GM12878 (cell line): ENCODE results near the gene EDA2R. TPM values are rescaled to one million over a fixed set of nuclear protein-coding genes. Genes with fewer than 3 reads are reported as not detected.

Experiments used
- ATAC-seq: fragments of 200-7000 bp; cut with Tn5 transposase; 3 replicates; pipeline ENCODE4 v1.9.1; 2020; ENCODE audit warnings: mild to moderate bottlenecking, moderate library complexity
- BruUV-seq: library from RNA; stranded (reverse); fragments of 400-500 nt; replicated peaks from 2 replicates; lab custom pipeline; 2021; lab: Mats Ljungman, UMichigan
- CTCF ChIA-PET: fragments of 300-600 bp; sonication (Branson Sonifier 250); formaldehyde crosslinking; extraction: SDS; loops from one replicate; lab custom pipeline; 2021; ENCODE audit warnings: inconsistent platforms; lab: Yijun Ruan, JAX
- POLR2A ChIA-PET: fragments of 350-600 bp; formaldehyde crosslinking; extraction: SDS; loops from one replicate; lab custom pipeline; 2021; ENCODE audit warnings: inconsistent platforms; lab: Charles Lee
- RAD21 ChIA-PET: fragments of 300-600 bp; sonication (Branson Sonifier 250); formaldehyde crosslinking; loops from one replicate; lab custom pipeline; 2023; ENCODE audit warnings: antibody characterized with exemption; ENCODE audit not compliant: unreplicated experiment; lab: Charles Lee
- SMC1A ChIA-PET: fragments of 300-600 bp; sonication (Branson Sonifier 250); formaldehyde crosslinking; loops from one replicate; lab custom pipeline; 2023; ENCODE audit not compliant: unreplicated experiment, uncharacterized antibody; lab: Charles Lee
- DNase-seq: peaks from one replicate; pipeline ENCODE4 v3.0.0-alpha.2; 2011; ENCODE audit warnings: low read depth, low spot score
- FAIRE-seq: peaks from 3 replicates; lab custom pipeline; 2011; peaks lifted over from hg19 to GRCh38; lab: Jason Lieb, UNC
- H2AFZ ChIP-seq: 2 replicates; pipeline ENCODE4 v1.6.0; 2011; ENCODE audit warnings: low read depth, low read length, control low read depth; ENCODE audit not compliant: control insufficient read depth
- H3K27ac ChIP-seq: 2 replicates; pipeline ENCODE4 v1.5.1; 2011; ENCODE audit warnings: control low read depth; ENCODE audit not compliant: control insufficient read depth, insufficient read depth
- H3K27me3 ChIP-seq, 2 experiments: replicated peaks in 1 of 2; 2 replicates each; pipeline versions ENCODE4 v1.6.0 to v1.6.1; 2011; ENCODE audit warnings: low read length in 1 of 2; ENCODE audit not compliant: control insufficient read depth in 2 of 2, insufficient read depth in 2 of 2
- H3K36me3 ChIP-seq, 2 experiments: 2 replicates each; pipeline ENCODE4 v1.5.1; 2011; ENCODE audit warnings: low read length in 1 of 2; ENCODE audit not compliant: control insufficient read depth in 2 of 2, insufficient read depth in 2 of 2
- H3K4me1 ChIP-seq: 2 replicates; pipeline ENCODE4 v1.6.1; 2011; ENCODE audit warnings: mild to moderate bottlenecking, low read length, moderate library complexity, mixed read lengths; ENCODE audit not compliant: control insufficient read depth, insufficient read depth
- H3K4me2 ChIP-seq: 2 replicates; pipeline ENCODE4 v1.6.0; 2011; ENCODE audit warnings: control low read depth; ENCODE audit not compliant: control insufficient read depth, insufficient read depth
- H3K4me3 ChIP-seq: fragments of 200-600 bp; sonication (generic); 2 replicates; pipeline ENCODE4 v1.5.1; 2016
- H3K79me2 ChIP-seq: 2 replicates; pipeline ENCODE4 v1.6.0; 2011; ENCODE audit warnings: low read length; ENCODE audit not compliant: control insufficient read depth, insufficient read depth
- H3K9ac ChIP-seq: 2 replicates; pipeline ENCODE4 v1.8.0; 2011; ENCODE audit warnings: low read length, control low read depth, mixed read lengths; ENCODE audit not compliant: control insufficient read depth, insufficient read depth
- H3K9me3 ChIP-seq: replicated peaks from 3 replicates; pipeline ENCODE4 v1.5.1; 2011; ENCODE audit warnings: mild to moderate bottlenecking, low read length; ENCODE audit not compliant: control insufficient read depth, insufficient read depth
- H4K20me1 ChIP-seq: 2 replicates; pipeline ENCODE4 v1.6.0; 2011; ENCODE audit not compliant: control insufficient read depth, insufficient read depth
- CHD1 ChIP-seq: IDR thresholded peaks from 2 replicates; pipeline ENCODE4 v1.6.1; 2012; ENCODE audit warnings: low read depth, low read length, improper control_type of control experiment
- CHD2 ChIP-seq: IDR thresholded peaks from 2 replicates; pipeline ENCODE4 v1.6.1; 2011; ENCODE audit warnings: low read depth, low read length, improper control_type of control experiment, borderline replicate concordance
- DPF2 ChIP-seq: fragments of 450-650 bp; IDR thresholded peaks from 2 replicates; pipeline ENCODE4 v1.6.1; 2017; ENCODE audit warnings: mild to moderate bottlenecking
- IKZF2 ChIP-seq, 2 experiments: fragments of 450-650 bp; IDR thresholded peaks; 2 replicates each; pipeline ENCODE4 v1.6.1; 2017; ENCODE audit warnings: mild to moderate bottlenecking in 2 of 2, moderate library complexity in 2 of 2
- KAT2A ChIP-seq: conservative IDR thresholded peaks from 2 replicates; pipeline ENCODE4 v1.6.1; 2011; ENCODE audit warnings: low read depth, low read length; ENCODE audit not compliant: control insufficient read depth
- NR2C2 ChIP-seq: IDR thresholded peaks from 2 replicates; pipeline ENCODE4 v1.6.1; 2011; ENCODE audit warnings: borderline replicate concordance, low read depth; ENCODE audit not compliant: control insufficient read depth, insufficient read length
- WGBS: methylation state at CpG from one replicate; pipeline ENCODE4 v1.1.6; 2016; ENCODE audit warnings: low lambda C conversion rate; ENCODE audit not compliant: insufficient replicate concordance, insufficient coverage; ENCODE audit errors: missing lambda C conversion rate; 5-methylcytosine and 5-hydroxymethylcytosine counted together
- in situ Hi-C: fragments of 300-500 bp; cut with MboI; formaldehyde crosslinking; loops from 9 replicates; pipeline ENCODE4 v1.14.3; 2018; ENCODE audit warnings: mixed read lengths
- intact Hi-C: fragments of 100-400 bp; cut with micrococcal nuclease; formaldehyde crosslinking; loops from one replicate; pipeline ENCODE4 v1.14.2; 2022; ENCODE audit not compliant: unreplicated experiment
- polyA plus RNA-seq, 11 experiments: library from polyadenylated mRNA; depleted of rRNA in 4 of 11; unstranded in 6 of 11; stranded (reverse) in 5 of 11; fragments of >200 nt; fragmentation: Nextera tagmentation in 4 of 11; fragmentation: Illumina TruSeq in 1 of 11; extraction: Ambion mirVana in 4 of 11; extraction: Trizol in 1 of 11; gene quantifications; 1 replicate in 1 of 11; 2 replicates in 10 of 11; pipeline versions ENCODE4 v1.2.1 to v1.2.3, GENCODE V29; 2011 to 2016; ENCODE audit warnings: inconsistent platforms in 2 of 11, missing spikeins in 2 of 11, low read depth in 1 of 11
- total RNA-seq, 4 experiments: library from RNA; depleted of rRNA in 3 of 4; stranded (reverse); fragments of >200 nt in 3 of 4; fragmentation: Illumina TruSeq in 1 of 4; extraction: Trizol in 1 of 4; gene quantifications; 2 replicates each; pipeline versions ENCODE4 v1.2.1 to v1.2.3, GENCODE V29; 2013 to 2021
- TF ChIP-seq, protein P1 (sequence below): fragments of 450-650 bp; IDR thresholded peaks from 2 replicates; pipeline ENCODE4 v1.6.1; 2018; ENCODE audit warnings: borderline replicate concordance, mild to moderate bottlenecking; ENCODE audit not compliant: partially characterized antibody

The EDA2R gene
- total and polyA plus RNA-seq, 10 of the 15 experiments (the other 5 are each of a cell fraction or from before 2014, with no cell fraction given), result 3.3 to 33.5 (median 8.4) TPM

DNA sequence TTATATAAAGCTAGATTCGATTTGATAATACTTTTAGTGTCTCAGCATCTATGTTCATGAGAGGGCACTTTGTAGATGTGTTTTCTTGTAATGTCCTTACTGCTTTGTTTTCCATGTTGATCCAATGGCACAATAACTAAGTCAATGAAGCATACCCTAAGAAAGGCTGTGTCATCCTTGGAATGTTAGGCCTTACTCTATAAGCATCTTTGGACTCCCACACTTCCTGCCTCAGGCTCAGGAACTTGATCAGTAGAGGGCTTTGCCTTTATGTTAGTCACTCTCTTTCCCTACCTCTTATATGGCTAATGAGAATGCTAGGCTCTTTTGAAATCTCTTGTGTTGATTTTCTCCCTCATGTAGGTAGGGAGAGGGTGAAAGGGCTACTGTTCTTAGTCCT, 33.2 kb upstream of the EDA2R start:
- CTCF ChIA-PET, result no interaction called here
- DNase-seq, result no peak
- in situ Hi-C loops, result no loop called here
- TF ChIP-seq NR2C2 (no peak), DPF2 (no peak), KAT2A (no peak), CHD2 (no peak), CHD1 (no peak), IKZF2 (IDR thresholded peaks at IDR 0.05) (no peak)
- TF ChIP-seq, protein P1, sequence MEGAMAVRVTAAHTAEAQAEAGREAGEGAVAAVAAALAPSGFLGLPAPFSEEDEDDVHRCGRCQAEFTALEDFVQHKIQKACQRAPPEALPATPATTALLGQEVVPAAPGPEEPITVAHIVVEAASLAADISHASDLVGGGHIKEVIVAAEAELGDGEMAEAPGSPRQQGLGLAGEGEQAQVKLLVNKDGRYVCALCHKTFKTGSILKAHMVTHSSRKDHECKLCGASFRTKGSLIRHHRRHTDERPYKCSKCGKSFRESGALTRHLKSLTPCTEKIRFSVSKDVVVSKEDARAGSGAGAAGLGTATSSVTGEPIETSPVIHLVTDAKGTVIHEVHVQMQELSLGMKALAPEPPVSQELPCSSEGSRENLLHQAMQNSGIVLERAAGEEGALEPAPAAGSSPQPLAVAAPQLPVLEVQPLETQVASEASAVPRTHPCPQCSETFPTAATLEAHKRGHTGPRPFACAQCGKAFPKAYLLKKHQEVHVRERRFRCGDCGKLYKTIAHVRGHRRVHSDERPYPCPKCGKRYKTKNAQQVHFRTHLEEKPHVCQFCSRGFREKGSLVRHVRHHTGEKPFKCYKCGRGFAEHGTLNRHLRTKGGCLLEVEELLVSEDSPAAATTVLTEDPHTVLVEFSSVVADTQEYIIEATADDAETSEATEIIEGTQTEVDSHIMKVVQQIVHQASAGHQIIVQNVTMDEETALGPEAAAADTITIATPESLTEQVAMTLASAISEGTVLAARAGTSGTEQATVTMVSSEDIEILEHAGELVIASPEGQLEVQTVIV, result no peak
- TF ChIP-seq, all 136 proteins: peak for 0
- H3K9me3 ChIP-seq, result no peaks in the 10 kb centered on the region
- no peaks in the 10 kb centered on the region for H3K4me1 ChIP-seq
- 0% methylated on average over 1 of the region's 1 CpG for WGBS
- intact Hi-C loops, result no loop called here
- H4K20me1 ChIP-seq, result no peaks in the 10 kb centered on the region
- H3K27me3 ChIP-seq, result no peaks in the 10 kb centered on the region
- SMC1A ChIA-PET, result no interaction called here
- POLR2A ChIA-PET, result no interaction called here
- H3K9ac ChIP-seq, result no peak overlapping the region
- no peaks in the 10 kb centered on the region for H3K79me2 ChIP-seq
- no peak for FAIRE-seq
- no peak overlapping the region for H2AFZ ChIP-seq
- no peak overlapping the region for H3K4me3 ChIP-seq
- ATAC-seq, result no peak
- no peaks in the 10 kb centered on the region for H3K36me3 ChIP-seq
- no peak overlapping the region for H3K4me2 ChIP-seq
- RAD21 ChIA-PET, result no interaction called here
- BruUV-seq, result no TSS peak
- H3K27ac ChIP-seq, result no peak overlapping the region
